GM12872 (cell line): ENCODE measurements around the gene SPX.

Experiments
- TF ChIP-seq, protein P1 (sequence below): IDR thresholded peaks from 3 replicates; pipeline ENCODE4 v1.5.1; 2011; ENCODE audit warnings: low read depth, mild to moderate bottlenecking, low read length, moderate library complexity; ENCODE audit not compliant: insufficient read depth

The SPX gene

DNA sequence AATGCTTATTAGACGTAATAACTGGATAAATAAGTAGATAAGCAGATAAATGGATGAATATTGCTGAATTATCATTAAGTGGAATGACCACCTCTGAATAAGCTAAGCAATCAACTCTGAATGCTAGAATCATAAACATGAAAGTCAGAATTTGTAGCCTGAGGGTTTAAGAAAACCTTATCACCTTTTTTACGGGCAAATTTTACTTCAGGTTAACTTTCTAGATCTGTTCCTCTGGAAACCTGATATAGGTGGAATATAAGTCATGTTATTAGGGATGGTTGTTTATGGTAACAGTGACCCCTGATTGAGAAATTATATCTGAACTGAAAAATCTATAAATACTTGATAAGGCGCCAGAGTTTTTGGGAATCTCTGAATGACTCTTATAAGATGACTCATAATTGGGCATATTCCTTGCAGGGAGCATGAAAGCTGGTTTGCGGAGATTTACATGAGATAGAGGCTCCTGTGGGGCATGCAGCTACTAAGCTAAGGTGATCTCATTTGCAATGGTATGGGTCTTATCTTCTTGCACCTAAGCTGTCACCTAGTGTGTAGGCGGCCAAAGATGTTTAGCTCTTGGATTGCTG is 12.1 kb downstream of the SPX start:
- TF ChIP-seq, protein P1, sequence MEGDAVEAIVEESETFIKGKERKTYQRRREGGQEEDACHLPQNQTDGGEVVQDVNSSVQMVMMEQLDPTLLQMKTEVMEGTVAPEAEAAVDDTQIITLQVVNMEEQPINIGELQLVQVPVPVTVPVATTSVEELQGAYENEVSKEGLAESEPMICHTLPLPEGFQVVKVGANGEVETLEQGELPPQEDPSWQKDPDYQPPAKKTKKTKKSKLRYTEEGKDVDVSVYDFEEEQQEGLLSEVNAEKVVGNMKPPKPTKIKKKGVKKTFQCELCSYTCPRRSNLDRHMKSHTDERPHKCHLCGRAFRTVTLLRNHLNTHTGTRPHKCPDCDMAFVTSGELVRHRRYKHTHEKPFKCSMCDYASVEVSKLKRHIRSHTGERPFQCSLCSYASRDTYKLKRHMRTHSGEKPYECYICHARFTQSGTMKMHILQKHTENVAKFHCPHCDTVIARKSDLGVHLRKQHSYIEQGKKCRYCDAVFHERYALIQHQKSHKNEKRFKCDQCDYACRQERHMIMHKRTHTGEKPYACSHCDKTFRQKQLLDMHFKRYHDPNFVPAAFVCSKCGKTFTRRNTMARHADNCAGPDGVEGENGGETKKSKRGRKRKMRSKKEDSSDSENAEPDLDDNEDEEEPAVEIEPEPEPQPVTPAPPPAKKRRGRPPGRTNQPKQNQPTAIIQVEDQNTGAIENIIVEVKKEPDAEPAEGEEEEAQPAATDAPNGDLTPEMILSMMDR: no peak

DNA sequence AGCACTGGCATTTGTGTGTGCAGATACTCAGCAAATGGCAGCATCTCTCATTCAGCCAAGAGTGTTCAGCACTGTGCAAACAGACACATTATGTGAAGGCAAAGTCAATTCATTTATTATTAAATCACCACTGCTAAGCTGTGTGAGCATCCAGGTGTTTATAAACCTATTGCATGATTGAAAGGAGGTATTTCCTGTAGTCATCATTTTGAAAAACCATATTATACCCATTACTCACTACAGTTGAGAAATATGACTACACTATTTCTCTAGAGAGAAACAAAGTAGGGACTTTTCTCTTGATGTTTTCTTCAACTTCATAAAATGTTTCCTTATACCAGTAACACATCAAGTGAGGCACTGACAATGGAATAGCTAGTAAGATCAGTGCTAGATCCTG is 13.7 kb downstream of the SPX start:
- TF ChIP-seq, protein P1: no peak

DNA sequence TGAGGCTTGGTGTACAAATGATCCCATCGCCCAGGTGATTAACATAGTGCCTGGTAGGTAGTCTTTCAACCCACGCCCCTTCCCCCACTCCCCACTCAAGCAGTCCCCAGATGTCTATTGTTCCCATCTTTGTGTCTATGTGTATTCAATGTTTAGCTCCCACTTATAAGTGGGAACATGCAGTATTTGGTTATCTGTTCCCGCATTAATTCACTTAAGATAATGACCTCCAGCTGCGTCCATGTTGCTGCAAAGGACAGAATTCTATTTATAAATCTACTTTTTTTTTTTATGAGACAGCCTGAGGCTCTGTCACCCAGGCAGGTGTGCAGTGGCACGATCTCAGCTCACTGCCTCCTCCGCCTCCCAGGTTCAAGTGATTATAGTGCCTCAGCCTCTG is 15.7 kb downstream of the SPX start:
- TF ChIP-seq, protein P1: no peak

DNA sequence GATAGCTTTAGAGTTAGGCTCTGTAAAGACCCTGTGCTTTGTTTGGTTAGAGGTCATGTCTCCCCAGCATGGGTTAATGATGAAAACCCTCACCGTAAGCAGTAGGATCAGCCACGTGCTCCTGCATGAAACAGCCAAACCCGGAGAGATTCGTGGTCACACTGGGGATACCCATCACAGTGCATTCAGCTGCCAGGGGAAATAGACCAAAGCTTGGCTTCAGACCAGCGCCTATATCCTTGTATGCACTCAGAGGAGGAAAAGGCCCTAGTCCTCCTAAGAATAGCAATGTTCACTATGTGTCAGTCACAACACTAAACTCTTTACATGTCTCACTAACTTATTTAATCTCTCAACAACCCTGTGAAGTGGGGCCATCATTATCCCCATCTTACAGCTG is 16.3 kb downstream of the SPX start:
- TF ChIP-seq, protein P1: no peak

DNA sequence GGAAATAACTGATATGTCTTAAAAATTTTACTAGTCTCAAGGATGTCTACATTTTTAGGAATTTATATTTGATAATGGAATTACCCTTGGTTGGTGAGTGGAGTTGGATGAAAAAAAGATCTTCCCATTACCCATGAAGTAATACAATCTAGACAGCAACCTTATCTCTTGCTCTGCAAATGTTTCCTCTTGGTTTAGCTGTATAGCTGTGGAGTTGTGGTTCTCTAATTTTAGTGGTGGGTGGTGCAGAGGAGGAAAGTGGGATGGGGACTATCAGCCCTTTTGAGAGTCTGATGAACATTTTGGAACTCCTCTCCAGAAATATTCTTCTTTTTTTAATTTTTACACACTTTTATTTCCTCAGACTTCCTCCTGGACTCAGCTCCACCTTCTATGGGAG is 17.1 kb downstream of the SPX start:
- TF ChIP-seq, protein P1: no peak

DNA sequence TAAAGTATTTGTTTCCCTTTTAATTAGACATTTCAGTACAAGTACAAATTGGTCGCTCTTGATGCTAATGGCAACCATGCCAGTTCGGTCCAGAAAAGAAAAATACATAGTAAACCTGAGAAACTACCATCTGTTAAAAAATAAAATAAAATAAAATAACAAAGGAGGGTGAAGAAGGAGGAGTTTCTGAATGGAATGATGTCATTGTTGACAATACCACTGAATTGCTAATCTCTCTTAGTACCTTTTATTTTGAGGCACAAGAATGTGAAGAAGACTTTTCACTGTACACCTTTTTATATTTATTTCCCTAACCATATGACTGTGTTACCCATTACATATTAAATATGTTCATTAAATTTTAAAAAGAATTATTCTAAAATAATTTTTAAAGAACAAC is 19.5 kb downstream of the SPX start:
- TF ChIP-seq, protein P1: no peak

DNA sequence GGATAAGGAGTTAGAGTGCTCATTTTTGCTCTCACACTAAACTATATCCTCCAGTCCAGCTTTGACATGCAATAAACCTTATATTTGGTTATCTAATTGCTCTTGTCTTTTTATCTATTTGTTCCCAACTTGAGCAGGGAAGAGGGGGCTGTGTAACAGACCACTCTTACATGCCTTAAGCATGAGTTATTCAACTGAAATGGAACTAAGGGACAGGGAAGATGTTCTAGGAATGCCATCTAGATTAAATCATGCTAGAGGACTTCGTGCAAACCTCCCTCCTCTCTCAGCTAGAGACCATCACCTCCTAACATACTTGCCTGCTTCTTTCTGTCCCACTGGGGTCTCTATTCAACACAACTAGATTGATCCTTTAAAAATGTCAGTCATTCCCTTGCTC is 20.6 kb downstream of the SPX start:
- TF ChIP-seq, protein P1: no peak
